HG03280 (cell line): ENCODE data around the gene DIAPH2.

Experiments used
- ATAC-seq: cut with Tn5 transposase; IDR thresholded peaks from one replicate; pipeline ENCODE4 v1.9.1; 2021; ENCODE audit warnings: mild to moderate bottlenecking, moderate library complexity; ENCODE audit not compliant: unreplicated experiment

Gene DIAPH2

DNA sequence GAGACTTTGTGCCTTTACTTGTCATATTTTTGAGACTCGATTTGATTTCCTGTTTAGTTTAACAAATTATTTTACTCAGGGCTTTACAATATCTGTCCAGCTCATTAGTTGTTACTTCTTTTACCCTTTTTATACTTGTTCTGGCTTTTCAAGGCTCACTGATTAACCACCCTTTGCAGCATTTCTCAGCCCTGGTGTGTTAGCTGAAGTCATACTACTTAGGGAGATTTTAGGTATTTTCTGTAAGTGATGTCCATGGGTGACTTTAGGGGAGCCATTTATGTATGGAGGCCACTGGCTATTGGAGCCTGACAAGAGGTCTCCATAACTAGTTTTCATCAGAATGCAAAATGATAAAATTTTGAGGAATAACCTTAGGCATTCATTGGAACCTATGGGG lies 346.3 kb downstream of the DIAPH2 start:
- ATAC-seq = no peak

DNA sequence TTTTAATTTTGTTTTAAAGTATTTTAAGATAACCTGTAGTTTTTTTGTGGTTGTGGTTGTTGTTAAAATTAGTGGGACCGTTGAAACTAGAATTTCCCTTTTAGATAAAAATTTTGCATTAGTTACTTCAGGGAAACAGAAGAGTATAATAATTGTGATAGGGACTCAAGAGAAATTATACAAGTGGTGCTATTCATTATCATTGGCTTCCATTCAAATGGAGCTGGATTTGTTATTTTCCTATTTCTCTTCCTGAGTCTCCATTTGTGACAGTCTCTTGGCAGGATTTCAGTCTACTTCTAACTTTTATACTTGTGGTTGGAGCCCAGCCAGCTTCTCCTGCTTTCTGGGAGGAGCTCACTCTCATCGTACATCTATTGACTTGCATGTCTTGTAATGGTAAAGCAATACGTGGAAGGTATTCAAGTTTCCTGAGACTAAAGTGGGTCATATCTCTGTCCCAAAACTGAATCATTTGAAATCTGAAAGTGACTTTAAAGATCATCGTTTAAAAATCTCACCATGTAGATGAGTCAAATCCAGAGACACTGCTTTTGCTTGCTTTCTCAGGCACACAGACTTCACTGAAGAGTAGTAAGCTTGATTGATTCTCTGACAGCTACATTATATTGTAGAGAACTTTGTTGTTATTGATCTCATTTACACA lies 354.9 kb downstream of the DIAPH2 start:
- peak; percentile 86 for ATAC-seq

DNA sequence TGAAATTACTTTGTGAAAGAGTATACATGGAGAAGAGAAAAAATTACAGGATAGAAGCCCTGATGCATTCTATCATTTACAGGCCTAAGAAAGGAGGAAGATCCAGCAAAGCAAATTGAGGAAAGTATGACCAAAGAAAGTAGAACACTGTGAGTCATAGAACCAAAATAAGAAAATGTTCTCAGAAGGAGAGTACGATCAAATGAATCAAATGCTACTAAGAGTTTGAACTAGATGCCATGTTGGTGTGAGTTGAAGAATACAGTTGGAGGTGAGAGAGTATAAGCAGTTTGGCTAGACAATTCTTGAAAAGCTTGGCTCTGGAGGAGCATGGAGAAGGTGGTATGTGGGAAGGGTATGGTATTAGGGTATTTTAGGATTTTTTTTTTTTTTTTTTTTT lies 360.8 kb downstream of the DIAPH2 start:
- ATAC-seq = no peak

DNA sequence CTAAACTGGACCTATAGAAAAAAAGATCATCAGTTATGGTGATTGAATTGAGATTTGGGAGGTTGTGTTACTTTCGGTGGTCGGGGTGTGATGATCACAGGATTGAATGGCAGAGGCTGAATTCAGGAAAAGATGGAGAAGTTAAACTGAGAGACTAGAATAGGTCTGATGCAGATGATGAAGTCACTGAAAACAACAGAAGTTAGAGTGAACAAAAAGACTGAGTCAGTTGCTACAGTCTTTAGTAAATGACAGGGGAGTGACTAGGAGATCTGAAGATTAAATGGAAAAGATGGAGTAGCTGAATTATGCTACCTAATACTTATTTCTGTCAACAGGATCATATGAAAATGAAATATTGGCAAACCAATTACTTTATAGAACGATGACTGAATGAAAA lies 362.2 kb downstream of the DIAPH2 start:
- no peak for ATAC-seq

DNA sequence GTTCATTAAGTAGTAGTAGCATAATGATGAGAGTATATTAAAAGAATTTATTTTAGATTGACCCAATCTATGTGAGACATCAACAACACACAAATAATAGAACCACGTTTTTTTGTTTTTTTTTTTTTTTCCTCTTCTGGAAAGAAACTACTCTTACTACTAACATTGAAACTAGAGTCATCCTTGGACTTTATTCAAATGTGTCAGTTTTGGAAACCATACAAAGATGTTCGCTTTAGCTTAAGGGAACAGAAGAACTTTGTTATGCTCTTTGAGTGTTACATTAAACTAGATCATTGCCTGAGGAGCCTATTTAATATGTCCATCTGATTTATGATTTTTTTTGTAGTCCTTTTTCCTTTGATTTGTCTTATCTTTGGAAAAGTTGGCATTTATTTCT lies 365.8 kb downstream of the DIAPH2 start:
- ATAC-seq = no peak

DNA sequence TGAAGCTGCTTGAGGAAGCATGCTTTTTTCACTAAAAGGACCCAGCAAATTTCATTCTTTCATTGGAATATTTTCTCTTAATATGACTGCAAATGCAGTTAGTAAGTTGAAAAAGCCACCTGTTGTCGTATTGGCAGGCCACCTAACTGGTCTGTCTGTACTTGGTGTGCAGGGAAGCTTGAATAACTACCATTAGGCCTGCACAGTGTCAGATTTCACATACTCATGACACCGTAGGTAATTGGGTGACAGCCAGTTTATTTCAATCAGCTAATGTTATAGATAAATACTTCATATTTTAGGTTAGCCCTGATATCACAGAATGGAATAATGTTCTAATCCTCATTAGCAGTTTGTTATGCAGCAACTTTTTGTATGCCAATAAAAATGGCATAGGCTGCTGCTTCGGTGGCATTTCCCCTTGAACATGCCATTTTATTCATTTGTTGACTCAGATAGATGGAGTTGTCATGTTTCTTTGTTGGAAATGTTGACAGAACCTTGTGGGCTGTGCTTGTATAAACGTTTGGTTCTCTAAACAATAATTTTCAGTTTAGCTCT lies 372.8 kb downstream of the DIAPH2 start:
- ATAC-seq = no peak

DNA sequence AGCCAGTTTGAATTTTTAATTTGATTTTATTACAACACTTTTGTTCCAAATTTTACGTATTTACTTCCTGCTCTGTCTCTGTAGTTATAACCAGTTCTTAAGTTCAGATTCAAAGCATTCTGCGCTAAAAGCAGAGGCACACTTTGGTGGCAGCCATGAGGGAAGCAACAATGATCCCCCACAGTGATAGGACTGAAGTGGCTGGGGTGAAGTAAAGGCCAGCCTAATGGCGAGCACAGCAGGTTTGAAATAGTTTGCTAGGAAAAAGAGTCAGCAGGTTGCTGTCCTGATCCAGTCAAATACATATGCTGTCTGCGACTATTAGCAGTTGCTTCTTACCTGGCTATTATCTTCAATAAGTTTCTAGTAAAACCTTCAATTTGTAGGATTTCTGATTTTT lies 375.4 kb downstream of the DIAPH2 start:
- ATAC-seq = no peak

DNA sequence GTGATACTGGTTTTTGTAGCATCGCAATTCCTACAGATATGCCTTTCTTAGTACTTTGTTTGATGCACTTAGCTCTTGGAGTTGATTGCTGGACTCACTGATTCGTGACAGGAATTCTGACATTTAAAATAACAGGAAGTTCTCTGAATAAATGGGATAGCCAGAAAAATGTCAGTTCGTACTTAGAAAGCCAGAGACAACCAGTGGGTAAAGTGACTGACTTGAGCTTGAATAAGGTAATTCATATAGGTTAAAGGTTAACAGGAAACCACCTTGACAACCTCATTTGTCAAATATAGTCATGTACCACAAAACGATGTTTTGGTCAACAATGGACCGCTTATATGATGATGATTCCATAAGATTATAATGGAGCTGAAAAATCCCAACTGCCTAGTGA lies 380.4 kb downstream of the DIAPH2 start:
- ATAC-seq = no peak

DNA sequence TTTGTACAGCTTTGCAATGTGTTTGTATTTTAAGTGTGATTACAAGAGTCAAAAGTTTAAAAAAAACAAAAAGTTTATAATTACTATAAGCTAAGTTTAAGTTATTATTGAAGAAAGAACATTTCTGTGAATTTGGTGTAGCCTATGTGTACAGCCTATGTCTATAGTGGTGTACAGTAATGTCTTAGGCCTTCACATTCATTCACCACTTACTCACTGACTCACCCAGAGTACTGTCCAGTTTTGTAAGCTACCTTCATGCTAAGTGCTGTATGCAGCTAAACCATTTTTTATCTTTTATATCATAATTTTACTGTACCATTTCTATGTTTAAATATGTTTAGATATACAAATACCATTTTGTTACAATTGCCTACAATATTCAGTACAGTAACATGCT lies 381.3 kb downstream of the DIAPH2 start:
- no peak for ATAC-seq

DNA sequence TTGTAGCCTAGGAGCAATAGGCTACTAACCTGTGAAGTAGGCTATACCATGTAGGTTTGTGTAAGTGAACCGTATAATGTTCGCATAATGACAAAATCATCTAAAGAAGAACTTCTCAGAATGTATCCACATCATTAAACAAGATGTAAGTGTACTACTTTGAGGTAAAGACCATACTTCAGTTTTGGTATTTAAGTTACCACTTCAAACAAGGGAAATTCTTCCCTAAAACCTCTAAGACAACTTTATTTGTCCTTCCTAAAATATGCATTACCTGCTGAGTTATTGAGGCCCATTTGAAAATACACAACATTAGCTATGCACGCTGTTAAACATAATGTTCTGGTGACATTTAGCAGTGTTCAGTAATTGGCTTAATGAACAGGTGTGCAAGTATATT lies 381.7 kb downstream of the DIAPH2 start:
- ATAC-seq = no peak

DNA sequence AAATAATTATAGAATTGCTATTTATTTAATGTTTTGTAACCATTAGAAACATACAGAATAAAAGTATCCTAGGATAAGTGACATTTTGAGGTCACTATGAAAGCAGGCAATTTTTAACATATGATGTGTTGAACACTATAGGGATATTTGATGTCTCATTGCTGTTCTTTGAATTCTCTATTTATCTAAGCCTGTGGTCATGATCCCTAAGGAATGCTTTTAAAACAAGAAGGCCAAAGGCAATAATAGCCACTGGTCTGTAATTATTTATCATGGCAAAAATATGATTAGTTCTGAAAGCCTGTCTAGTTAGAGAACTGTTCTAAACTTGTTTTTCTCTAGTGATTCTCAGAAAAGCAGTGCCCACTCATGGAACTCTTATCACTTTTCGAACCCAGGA lies 385.7 kb downstream of the DIAPH2 start:
- ATAC-seq = no peak

DNA sequence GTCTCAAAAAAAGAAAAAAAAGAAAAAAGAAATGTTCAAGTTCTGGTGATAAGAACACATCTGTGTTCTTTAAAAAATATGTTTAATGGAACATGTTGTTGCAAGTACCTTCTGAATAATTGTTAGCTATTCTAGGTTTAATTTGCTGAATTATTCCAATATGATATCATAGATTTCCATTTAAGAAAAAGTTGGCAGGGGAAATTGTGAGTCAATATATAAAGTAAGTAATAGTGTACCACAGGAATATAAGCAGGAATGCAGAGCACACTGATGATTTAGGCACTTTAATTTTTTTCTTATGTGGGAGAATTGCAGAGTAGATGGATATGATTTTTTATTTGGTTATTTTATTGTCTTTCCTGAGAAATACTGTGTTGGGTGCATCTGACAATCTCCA lies 389.8 kb downstream of the DIAPH2 start:
- no peak for ATAC-seq

DNA sequence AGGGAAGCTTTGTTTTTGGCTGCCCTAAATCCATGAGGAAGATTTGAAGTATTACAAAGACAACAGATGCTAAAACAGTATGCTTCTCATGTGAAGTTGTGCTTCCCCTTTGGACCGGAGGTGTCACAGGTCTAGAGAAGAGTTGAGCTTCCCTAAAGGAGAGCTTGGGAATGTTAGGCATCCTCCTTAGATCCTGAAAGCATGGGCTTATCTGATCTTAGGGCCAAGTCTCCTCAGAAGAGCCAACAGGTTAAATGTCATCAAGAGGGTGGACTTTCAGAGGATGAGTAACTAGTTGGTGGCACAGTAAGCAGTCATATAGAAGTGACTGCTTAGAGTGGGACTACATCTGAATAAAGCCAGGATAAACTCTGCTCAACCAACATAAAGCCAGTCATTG lies 404.5 kb downstream of the DIAPH2 start:
- no peak for ATAC-seq

DNA sequence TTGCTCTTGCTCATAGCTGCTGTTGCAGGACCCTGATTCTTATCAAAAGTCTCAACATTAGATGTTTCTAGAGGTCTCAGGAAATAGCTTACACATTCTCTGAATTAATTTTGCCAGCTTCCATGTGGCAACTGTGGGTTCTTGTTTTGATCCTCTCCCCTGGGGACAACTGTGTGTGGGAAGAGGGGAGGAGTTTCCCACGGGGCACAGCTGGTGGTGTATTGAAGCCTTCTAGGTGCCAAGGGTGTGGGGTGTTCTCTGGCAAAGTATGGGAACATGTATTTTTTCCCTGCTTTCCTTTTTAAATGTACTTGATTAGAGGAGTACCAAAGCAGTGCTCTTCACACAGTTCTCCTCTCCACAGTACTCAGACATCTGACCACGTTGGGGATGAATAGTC lies 411.7 kb downstream of the DIAPH2 start:
- ATAC-seq = no peak

DNA sequence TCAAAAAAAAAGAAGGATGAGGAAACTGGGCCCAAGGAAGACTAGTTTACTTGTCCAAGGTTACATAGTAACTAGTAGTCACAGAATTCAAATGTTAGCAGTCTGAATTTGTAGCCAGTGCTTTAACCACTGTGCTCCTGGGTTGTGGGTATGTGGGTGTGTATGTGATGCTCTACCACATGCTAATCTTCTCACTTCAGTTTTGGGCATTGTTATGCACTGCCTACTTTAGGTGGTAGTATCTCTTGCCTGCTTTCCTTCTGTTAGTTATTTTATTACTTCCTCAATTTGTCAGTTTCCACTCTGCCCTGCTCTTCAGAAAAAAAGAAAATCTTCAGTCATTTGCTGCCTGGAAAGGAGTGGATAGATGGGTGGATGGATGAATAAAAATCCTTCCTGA lies 418.3 kb downstream of the DIAPH2 start:
- ATAC-seq = no peak

DNA sequence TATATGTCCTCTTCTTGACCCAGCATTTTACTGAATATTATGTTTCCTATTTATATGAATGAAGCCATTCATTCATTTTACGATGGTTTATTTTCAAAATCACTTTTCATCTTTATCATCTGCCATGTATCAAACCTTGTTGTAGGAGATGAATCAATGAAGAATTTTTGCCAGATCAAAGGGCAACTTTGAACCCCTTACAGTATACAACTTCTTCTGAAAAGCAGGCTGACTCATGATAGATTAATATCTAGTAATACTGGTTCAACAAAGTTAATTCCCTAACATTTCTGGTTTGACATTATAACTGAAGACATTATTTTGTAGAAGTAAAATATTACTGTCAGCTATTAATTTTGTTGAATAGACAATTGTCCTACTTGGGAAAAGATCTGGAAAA lies 425.1 kb downstream of the DIAPH2 start:
- no peak for ATAC-seq

DNA sequence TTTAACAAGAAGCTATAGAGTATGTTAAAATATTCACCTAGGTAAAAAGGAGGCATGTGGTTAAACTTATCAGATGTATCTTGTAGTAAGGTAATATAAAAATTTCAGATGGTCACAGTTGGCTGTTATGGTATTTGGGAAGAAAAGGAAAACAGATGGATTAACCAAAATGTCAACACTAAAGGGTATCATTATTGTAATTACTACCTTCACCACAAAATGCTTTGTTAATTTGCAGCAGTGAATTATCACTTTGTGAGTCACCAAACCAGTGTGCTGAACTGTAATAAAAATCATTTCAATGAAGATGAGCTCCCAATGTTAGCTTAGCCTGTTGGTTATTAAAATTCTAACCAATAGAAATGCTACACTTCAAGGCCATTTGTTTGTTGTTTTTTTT lies 432.9 kb downstream of the DIAPH2 start:
- ATAC-seq = no peak

DNA sequence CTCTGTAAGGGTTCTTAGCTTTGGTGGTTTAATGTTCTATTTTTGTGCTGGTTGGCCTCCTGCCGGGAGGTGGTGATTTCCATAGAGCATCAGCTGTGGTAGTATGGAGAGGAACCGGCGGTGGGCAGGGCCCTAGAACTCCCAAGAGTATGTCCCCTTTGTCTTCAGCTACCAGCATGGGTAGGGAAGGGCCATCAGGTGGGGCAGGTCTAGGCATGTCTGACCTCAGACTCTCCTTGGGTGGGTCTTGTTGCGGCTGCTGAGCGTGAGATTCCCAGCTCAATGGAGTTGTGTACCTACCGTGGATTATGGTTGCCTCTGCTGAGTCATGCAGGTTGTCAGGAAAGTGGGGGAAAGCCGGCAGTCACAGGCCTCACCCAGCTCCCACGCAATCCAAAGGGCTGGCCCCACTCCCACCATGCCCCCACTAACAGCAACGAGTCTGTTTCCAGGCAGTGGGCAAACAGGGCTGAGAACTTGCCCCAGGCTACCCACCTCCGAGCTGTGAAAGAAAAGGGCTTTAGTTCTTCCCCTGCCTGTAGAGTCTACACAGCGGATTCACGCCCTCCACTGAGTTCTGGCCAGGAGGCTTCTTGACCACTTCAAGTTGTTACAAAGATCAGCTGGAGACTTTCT lies 434.9 kb downstream of the DIAPH2 start:
- no peak for ATAC-seq

DNA sequence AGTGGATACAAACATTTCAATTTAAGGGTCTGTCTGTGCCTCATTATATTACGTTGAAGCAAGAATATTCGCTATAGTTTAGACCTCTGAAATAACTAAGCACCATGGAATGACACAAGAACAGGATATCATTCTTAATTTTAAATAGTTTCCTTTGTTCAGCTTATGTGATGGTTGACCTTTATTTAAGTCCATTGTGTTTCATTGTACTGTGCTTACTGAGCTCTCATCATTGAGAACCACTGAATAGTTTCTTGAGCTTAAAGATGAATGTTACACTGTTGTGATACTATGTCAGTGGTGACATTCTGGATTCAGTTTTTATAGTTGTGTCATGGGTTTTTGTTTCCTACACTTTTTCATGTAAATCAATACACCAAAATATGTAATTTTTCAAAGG lies 438.4 kb downstream of the DIAPH2 start:
- no peak for ATAC-seq

DNA sequence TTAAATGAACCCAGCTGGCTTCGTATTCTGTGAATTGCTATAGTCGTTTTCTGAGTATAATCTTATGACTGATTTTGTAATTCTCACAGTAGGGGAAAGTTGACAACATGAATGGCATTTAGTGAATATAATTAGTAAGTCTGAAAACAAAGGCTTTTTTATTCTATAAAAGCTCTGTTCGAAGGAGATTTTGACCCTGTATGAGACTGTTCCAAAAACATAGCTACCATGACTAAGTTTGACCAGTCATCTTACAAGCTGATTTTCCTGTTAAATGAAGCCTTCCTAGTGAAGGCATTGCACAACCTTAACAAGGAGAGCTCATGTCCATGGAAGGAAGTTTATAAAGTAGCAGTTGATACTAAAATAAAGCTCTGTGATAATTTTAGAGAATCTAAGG lies 441.4 kb downstream of the DIAPH2 start:
- ATAC-seq = no peak

DNA sequence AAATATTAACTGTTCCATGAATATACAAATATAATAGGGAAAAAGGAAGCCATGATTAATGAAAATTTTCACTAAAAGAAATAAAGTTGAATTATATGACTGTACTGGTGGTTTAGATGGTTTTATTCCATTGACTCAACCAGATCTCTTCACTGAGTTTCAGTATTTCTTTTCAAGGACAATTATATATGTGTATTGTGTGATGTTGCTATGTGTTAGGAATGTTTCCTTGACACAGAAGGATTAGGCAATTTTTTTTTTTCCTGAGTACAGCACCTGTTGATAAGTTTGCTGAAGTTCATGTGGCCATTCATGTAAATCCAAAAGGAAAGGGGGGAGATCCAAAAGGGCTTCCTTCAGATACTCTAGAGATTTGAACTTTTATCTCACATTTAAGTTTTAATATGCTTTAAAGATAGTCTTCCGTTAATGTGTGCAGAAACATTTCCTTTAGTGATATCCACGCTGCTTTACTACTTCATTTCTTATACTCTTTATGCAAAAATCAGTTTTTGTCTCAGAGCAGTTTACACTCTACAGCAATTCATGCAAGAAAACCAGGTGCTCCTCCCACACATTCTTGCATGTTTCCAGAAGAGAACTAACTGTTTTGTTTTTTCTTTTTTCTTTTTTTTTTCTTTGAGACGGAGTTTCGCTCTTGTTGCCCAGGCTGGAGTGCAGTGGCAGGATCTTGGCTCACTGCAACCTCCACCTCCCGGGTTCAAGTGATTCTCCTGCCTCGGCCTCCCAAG lies 448.2 kb downstream of the DIAPH2 start:
- no peak for ATAC-seq

DNA sequence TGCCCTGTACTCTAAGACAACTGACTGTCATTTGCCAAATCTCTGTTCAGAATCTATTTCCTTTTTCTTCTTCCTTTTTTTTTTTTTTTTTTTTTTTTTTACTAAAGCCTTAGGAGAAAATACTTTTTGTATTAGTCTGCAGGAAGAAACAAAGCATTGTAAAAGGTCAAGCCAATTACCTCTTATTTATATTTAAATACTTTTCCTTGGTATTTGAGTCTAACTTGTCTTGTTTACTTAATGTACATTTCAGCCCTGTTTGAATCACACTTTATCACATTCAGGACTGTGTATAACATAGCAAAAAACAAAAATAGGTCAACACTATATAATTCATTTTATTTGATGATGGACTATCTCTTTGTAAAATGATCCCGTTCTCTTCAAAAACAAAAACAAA lies 461.3 kb downstream of the DIAPH2 start:
- ATAC-seq = no peak
